Lung (tissue), 12 donors: ENCODE results near the gene CCDC24. TPM values are rescaled to one million over a fixed set of nuclear protein-coding genes. Genes with fewer than 3 reads are reported as not detected.

Source experiments
- ATAC-seq: fragments of 200-7000 bp; cut with Tn5 transposase; one replicate; pipeline ENCODE4 v1.9.1; 2020; ENCODE audit warnings: moderate number of reproducible peaks; ENCODE audit not compliant: insufficient read depth, low FRiP score
- DNase-seq, 3 donors: peaks; one replicate each; pipeline ENCODE4 v3.0.0-alpha.2; 2013 to 2017
- H3K27ac ChIP-seq, 2 donors: one replicate each; pipeline ENCODE4 v1.5.1; 2013; ENCODE audit warnings: mild to moderate bottlenecking in 2 of 2, moderate library complexity in 2 of 2, control low read depth in 1 of 2, inconsistent platforms in 1 of 2, low read depth in 1 of 2, low read length in 1 of 2
- H3K27me3 ChIP-seq, 3 donors: one replicate each; pipeline ENCODE4 v1.5.1; 2013; ENCODE audit warnings: low read length in 2 of 3; ENCODE audit not compliant: control insufficient read depth in 3 of 3, insufficient read depth in 3 of 3
- H3K36me3 ChIP-seq, 4 donors: one replicate each; pipeline ENCODE4 v1.5.1; 2013; ENCODE audit warnings: low read length in 4 of 4, mild to moderate bottlenecking in 1 of 4, moderate library complexity in 1 of 4; ENCODE audit not compliant: control insufficient read depth in 4 of 4, insufficient read depth in 4 of 4
- H3K4me1 ChIP-seq, 5 donors: one replicate each; pipeline ENCODE4 v1.5.1; 2013; ENCODE audit warnings: low read length in 5 of 5, mild to moderate bottlenecking in 2 of 5, moderate library complexity in 1 of 5; ENCODE audit not compliant: control insufficient read depth in 5 of 5, insufficient read depth in 5 of 5
- H3K4me3 ChIP-seq: one replicate; pipeline ENCODE4 v1.5.1; 2013; ENCODE audit warnings: mild to moderate bottlenecking, control low read depth, moderate library complexity
- H3K9ac ChIP-seq, 2 donors: one replicate each; pipeline ENCODE4 v1.5.1; 2013; ENCODE audit warnings: low read length in 2 of 2, control low read depth in 1 of 2; ENCODE audit not compliant: insufficient read depth in 1 of 2
- H3K9me3 ChIP-seq, 4 donors: one replicate each; pipeline ENCODE4 v1.5.1; 2013; ENCODE audit warnings: low read length in 3 of 4, mild to moderate bottlenecking in 1 of 4, moderate library complexity in 1 of 4; ENCODE audit not compliant: control insufficient read depth in 4 of 4, insufficient read depth in 3 of 4
- WGBS, 2 donors: extraction: QIAGEN DNeasy Blood & Tissue Kit; methylation state at CpG; one replicate each; pipeline ENCODE4 v1.1.7; 2013; 5-methylcytosine and 5-hydroxymethylcytosine counted together
- polyA plus RNA-seq, 2 donors: library from polyadenylated mRNA; stranded (reverse); fragments of 200-250 nt; gene quantifications; one replicate each; pipeline ENCODE4 v1.2.1, GENCODE V29; 2013
- total RNA-seq, 2 donors: library from RNA; depleted of rRNA in 1 of 2; stranded (reverse); fragments of >200 nt in 1 of 2; gene quantifications; one replicate each; pipeline ENCODE4 v1.2.1, GENCODE V29; 2014 to 2021
- TF ChIP-seq, protein P1 (sequence below): IDR thresholded peaks from 2 replicates; pipeline ENCODE4 v1.5.1; 2012; ENCODE audit warnings: mild to moderate bottlenecking; ENCODE audit errors: control extremely low read depth, extremely low read depth
- donor health status: control.
- donor health status: control.
- donor health status: Bipolar disorder and iron deficiency.
- donor health status: healthy.
- donor health status: DM: yes; HTN: yes; CAD: no.

Gene CCDC24
- total and polyA plus RNA-seq, 4 donors, result 9.9 to 20.1 (median 13.2) TPM

DNA sequence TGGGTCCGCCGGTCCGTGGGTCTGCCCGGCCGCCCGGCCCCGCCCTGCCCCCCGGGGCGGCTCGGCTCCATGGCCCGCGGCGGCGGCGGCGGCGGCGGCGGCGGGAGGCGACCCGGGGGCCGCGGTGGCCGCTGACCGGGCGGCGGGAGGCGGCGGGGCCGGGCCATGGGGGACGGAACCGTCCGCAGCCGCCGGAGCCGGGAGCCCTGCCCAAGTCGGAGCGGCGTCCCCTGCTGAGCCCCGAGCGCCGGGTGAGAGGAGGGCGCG is 12.2 kb upstream of the CCDC24 start:
- no peaks in the 10 kb centered on the region for H3K27me3 ChIP-seq
- H3K4me3 ChIP-seq, result peak overlapping the region; percentile 42
- no peak overlapping the region for H3K9ac ChIP-seq
- 0% methylated on average over 3 to 45 of the region's 45 CpGs for WGBS, 2 donors
- DNase-seq, result no peak
- peaks cover 0 to 33% (median 19%) of the 10 kb centered on the region in 5 donors for H3K4me1 ChIP-seq
- H3K9me3 ChIP-seq, result no peaks in the 10 kb centered on the region
- TF ChIP-seq, protein P1, sequence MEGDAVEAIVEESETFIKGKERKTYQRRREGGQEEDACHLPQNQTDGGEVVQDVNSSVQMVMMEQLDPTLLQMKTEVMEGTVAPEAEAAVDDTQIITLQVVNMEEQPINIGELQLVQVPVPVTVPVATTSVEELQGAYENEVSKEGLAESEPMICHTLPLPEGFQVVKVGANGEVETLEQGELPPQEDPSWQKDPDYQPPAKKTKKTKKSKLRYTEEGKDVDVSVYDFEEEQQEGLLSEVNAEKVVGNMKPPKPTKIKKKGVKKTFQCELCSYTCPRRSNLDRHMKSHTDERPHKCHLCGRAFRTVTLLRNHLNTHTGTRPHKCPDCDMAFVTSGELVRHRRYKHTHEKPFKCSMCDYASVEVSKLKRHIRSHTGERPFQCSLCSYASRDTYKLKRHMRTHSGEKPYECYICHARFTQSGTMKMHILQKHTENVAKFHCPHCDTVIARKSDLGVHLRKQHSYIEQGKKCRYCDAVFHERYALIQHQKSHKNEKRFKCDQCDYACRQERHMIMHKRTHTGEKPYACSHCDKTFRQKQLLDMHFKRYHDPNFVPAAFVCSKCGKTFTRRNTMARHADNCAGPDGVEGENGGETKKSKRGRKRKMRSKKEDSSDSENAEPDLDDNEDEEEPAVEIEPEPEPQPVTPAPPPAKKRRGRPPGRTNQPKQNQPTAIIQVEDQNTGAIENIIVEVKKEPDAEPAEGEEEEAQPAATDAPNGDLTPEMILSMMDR, result no peak
- peaks cover 0 to 17% (median 13%) of the 10 kb centered on the region in 4 donors for H3K36me3 ChIP-seq
- ATAC-seq, result no peak
- H3K27ac ChIP-seq, result peak overlapping the region in 1 of 2 donors; percentile 59

DNA sequence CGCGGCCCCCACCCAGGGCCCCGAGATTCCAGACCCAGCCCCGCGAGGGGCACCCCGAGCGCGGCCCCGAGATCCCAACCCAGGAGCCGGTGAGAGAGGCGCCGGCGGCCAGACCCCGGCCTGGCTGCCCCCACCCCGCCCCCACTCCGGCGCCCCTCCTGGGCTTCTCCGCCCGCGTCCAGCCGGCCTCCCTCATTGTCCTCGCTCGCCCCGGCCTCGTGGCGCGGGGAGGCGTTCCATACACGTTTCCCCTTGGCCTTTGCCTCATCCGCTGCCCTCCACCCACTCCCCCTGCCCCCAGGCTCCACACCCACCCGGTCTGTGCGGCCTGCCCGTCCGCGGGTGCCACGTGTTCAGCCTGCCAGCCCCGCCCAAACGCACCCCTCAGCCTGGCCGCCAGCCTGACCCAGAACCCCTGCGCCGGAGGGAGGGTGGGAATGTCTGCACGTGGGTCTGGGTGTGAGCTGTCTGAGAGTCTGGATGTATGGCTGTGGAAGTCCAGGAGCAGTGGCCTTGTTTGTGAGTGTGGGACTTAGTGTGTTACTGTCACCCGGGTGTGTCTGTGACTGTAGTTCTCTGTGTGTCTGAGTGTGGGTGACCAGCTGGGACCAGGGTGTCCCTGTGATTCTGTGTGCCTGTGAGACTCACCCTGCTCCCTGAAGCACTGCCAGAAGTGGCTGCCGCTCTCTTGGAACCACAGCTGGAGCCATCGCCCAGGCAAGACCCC is 11.7 kb upstream of the CCDC24 start:
- peaks cover 0 to 30% (median 19%) of the 10 kb centered on the region in 5 donors for H3K4me1 ChIP-seq

DNA sequence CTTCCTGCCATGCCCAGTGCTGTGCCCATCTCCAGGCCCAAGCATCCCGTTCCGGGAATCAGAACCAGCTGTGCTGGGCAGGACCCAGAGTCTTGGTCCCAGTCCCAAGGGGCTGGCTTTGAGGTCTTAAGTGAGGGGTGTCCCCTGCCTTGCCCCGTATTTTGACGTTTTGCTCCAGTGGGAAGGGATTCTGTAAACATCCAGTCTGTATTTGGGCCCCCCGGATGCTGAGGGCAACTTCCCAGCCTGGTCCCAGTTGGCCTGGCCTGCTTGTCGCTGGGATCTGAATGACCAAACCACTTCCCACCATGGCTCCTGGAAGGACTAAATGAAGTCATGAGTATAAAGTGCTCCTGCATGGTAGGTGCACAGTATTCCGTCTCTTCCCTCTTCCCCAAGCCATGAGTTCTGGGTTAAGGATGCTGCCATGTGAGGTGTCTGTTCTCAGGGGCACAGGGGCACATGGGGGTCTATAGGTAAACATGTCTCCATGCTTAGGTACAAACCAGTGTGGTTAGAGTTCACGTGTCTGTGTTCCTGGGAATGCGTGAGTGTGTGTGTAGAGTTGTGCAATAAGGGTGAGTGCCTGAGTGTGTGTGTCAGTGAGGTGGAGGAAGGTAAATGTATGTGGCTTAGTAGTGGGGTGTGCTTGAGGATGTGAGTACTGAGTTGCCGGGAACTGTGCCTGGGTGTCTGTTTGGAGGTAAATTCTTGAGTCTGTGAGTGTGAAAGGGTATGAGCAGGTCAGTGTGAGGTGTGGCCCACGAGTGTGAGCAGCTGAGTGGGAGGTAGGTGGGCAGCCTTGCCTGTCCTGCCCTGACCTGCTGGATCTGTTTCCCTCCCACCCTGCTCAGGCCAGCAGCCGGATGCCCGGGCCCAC is 10.9 kb upstream of the CCDC24 start:
- peaks cover 0 to 29% (median 19%) of the 10 kb centered on the region in 5 donors for H3K4me1 ChIP-seq
- H3K36me3 ChIP-seq, result peaks cover 0 to 18% (median 15%) of the 10 kb centered on the region in 4 donors
- WGBS, 2 donors, result 59 to 62% methylated on average over 13 of the region's 13 CpGs
- no peaks in the 10 kb centered on the region for H3K9me3 ChIP-seq
- TF ChIP-seq, protein P1, result no peak
- H3K9ac ChIP-seq, result no peak overlapping the region
- no peak overlapping the region for H3K4me3 ChIP-seq
- ATAC-seq (no peak), DNase-seq (no peak)
- peak overlapping the region in 1 of 2 donors; percentile 26 for H3K27ac ChIP-seq
- no peaks in the 10 kb centered on the region for H3K27me3 ChIP-seq

More for the DNA sequence above, 11.7 kb upstream of the CCDC24 start:
- H3K9ac ChIP-seq, result no peak overlapping the region
- peak overlapping the region; percentile 42 to 59 for H3K27ac ChIP-seq
- peaks cover 0 to 17% (median 14%) of the 10 kb centered on the region in 4 donors for H3K36me3 ChIP-seq
- H3K27me3 ChIP-seq, result no peaks in the 10 kb centered on the region
- H3K9me3 ChIP-seq, result no peaks in the 10 kb centered on the region
- DNase-seq (peak; percentile 45 to 65 (median 65)), ATAC-seq (peak; percentile 16)
- TF ChIP-seq, protein P1, result no peak
- WGBS, 2 donors, result 4 to 8% methylated on average over 30 to 45 of the region's 45 CpGs
- H3K4me3 ChIP-seq, result peak overlapping the region; percentile 42
